IMR-90 (cell line): Measurements from ENCODE around the gene ASTL. TPM values are rescaled to one million over a fixed set of nuclear protein-coding genes. Genes with fewer than 3 reads are reported as not detected.

Source experiments
- ATAC-seq: fragments of 200-7000 bp; cut with Tn5 transposase; 2 replicates; pipeline ENCODE4 v1.9.1; 2020; ENCODE audit warnings: low read depth, mild to moderate bottlenecking, moderate library complexity
- BruUV-seq: library from RNA; stranded (reverse); fragments of 400-500 nt; replicated peaks from 2 replicates; lab custom pipeline; 2021; lab: Mats Ljungman, UMichigan
- CTCF ChIA-PET: fragments of 300-600 bp; formaldehyde crosslinking; extraction: SDS; loops from one replicate; lab custom pipeline; 2021; ENCODE audit warnings: antibody characterized with exemption; lab: Yijun Ruan, JAX
- POLR2A ChIA-PET: fragments of 300-600 bp; sonication (Branson Sonifier 250); formaldehyde crosslinking; loops from one replicate; lab custom pipeline; 2022; ENCODE audit warnings: antibody characterized with exemption; ENCODE audit not compliant: unreplicated experiment; lab: Charles Lee
- DNase-seq: peaks from one replicate; pipeline ENCODE4 v3.0.0; 2013
- H2AFZ ChIP-seq: replicated peaks from 2 replicates; pipeline ENCODE3; 2013; ENCODE audit warnings: low read length, mild to moderate bottlenecking; ENCODE audit not compliant: poor library complexity
- H2AK5ac ChIP-seq: 2 replicates; pipeline ENCODE4 v1.6.1; 2013; ENCODE audit warnings: low read depth, low read length, inconsistent platforms
- H2AK9ac ChIP-seq: replicated peaks from 2 replicates; pipeline ENCODE3; 2013; ENCODE audit warnings: mild to moderate bottlenecking, low read depth, low read length, moderate library complexity; ENCODE audit not compliant: poor library complexity
- H2BK120ac ChIP-seq: 2 replicates; pipeline ENCODE4 v1.6.1; 2013; ENCODE audit warnings: low read depth, low read length, inconsistent platforms
- H2BK15ac ChIP-seq: 3 replicates; pipeline ENCODE4 v1.6.1; 2013; ENCODE audit warnings: low read depth, low read length, inconsistent platforms
- H2BK20ac ChIP-seq: 2 replicates; pipeline ENCODE4 v1.6.1; 2013; ENCODE audit warnings: low read depth, mild to moderate bottlenecking, inconsistent platforms, low read length, moderate library complexity
- H2BK5ac ChIP-seq: 2 replicates; pipeline ENCODE4 v1.6.1; 2013; ENCODE audit warnings: mild to moderate bottlenecking, low read depth, low read length, inconsistent platforms; ENCODE audit not compliant: poor library complexity, severe bottlenecking
- H3K14ac ChIP-seq: replicated peaks from 2 replicates; pipeline ENCODE4 v1.6.1; 2013; ENCODE audit warnings: low read depth, low read length, inconsistent platforms
- H3K18ac ChIP-seq: 2 replicates; pipeline ENCODE4 v1.6.1; 2013; ENCODE audit warnings: low read depth, low read length, control low read depth
- H3K23ac ChIP-seq: 2 replicates; pipeline ENCODE4 v1.6.1; 2013; ENCODE audit warnings: low read depth, low read length, inconsistent platforms
- H3K27ac ChIP-seq: 2 replicates; pipeline ENCODE4 v1.5.1; 2013; ENCODE audit warnings: mild to moderate bottlenecking, control low read depth, low read length; ENCODE audit not compliant: insufficient read depth
- H3K27me3 ChIP-seq: 2 replicates; pipeline ENCODE4 v1.6.1; 2013; ENCODE audit warnings: low read length; ENCODE audit not compliant: control insufficient read depth, insufficient read depth
- H3K36me3 ChIP-seq: 2 replicates; pipeline ENCODE4 v1.6.1; 2013; ENCODE audit warnings: low read length, mixed read lengths; ENCODE audit not compliant: control insufficient read depth, insufficient read depth
- H3K4ac ChIP-seq: 2 replicates; pipeline ENCODE4 v1.6.1; 2013; ENCODE audit warnings: low read depth, low read length, inconsistent platforms
- H3K4me1 ChIP-seq: 2 replicates; pipeline ENCODE4 v1.6.1; 2013; ENCODE audit warnings: low read length, mixed read lengths; ENCODE audit not compliant: control insufficient read depth, insufficient read depth
- H3K4me2 ChIP-seq: 2 replicates; pipeline ENCODE4 v1.6.1; 2013; ENCODE audit warnings: low read depth, mild to moderate bottlenecking, control low read depth, low read length, moderate library complexity
- H3K4me3 ChIP-seq: 2 replicates; pipeline ENCODE4 v1.5.1; 2013; ENCODE audit warnings: low read depth, mild to moderate bottlenecking, control low read depth, low read length, moderate library complexity; ENCODE audit not compliant: insufficient read depth
- H3K56ac ChIP-seq: 2 replicates; pipeline ENCODE4 v1.6.1; 2013; ENCODE audit warnings: low read length, inconsistent platforms; ENCODE audit not compliant: insufficient read depth; ENCODE audit errors: extremely low read depth
- H3K79me1 ChIP-seq, 2 experiments: 2 replicates each; pipeline ENCODE4 v1.6.1; 2013; ENCODE audit warnings: low read length in 2 of 2, inconsistent platforms in 1 of 2, low read depth in 1 of 2
- H3K9ac ChIP-seq: 2 replicates; pipeline ENCODE4 v1.6.1; 2013; ENCODE audit warnings: low read depth, low read length, control low read depth
- H3K9me1 ChIP-seq: 2 replicates; pipeline ENCODE4 v1.6.1; 2013; ENCODE audit warnings: low read length, inconsistent platforms; ENCODE audit not compliant: insufficient read depth
- H3K9me3 ChIP-seq: 2 replicates; pipeline ENCODE4 v1.6.1; 2013; ENCODE audit warnings: low read length; ENCODE audit not compliant: control insufficient read depth, insufficient read depth
- H4K20me1 ChIP-seq: 2 replicates; pipeline ENCODE4 v1.6.1; 2013; ENCODE audit warnings: low read length, inconsistent platforms; ENCODE audit not compliant: insufficient read depth
- H4K5ac ChIP-seq: 2 replicates; pipeline ENCODE4 v1.6.1; 2013; ENCODE audit warnings: mild to moderate bottlenecking, low read depth, low read length, control low read depth
- H4K8ac ChIP-seq, 2 experiments: 2 replicates each; pipeline ENCODE4 v1.6.1; 2013; ENCODE audit warnings: low read depth in 2 of 2, low read length in 2 of 2, control low read depth in 1 of 2, inconsistent platforms in 1 of 2
- H4K91ac ChIP-seq: 2 replicates; pipeline ENCODE4 v1.6.1; 2013; ENCODE audit warnings: low read depth, low read length, inconsistent platforms; ENCODE audit not compliant: insufficient read depth
- BHLHE40 ChIP-seq: fragments of 150-350 bp; IDR thresholded peaks from 2 replicates; pipeline ENCODE4 v1.6.1; 2016; ENCODE audit warnings: mild to moderate bottlenecking, low read depth, low read length
- CHD1 ChIP-seq: IDR thresholded peaks from 2 replicates; pipeline ENCODE4 v1.6.1; 2012; ENCODE audit warnings: low read depth, low read length, improper control_type of control experiment
- ELK1 ChIP-seq: fragments of 150-350 bp; IDR thresholded peaks from 2 replicates; pipeline ENCODE4 v1.6.1; 2016; ENCODE audit warnings: low read depth, mild to moderate bottlenecking, low read length, moderate library complexity, borderline replicate concordance
- FOS ChIP-seq: fragments of 150-350 bp; IDR thresholded peaks from 2 replicates; pipeline ENCODE4 v1.6.1; 2016; ENCODE audit warnings: low read depth, low read length
- MAZ ChIP-seq: IDR thresholded peaks from 2 replicates; pipeline ENCODE4 v1.6.1; 2012; ENCODE audit warnings: low read depth, mild to moderate bottlenecking, low read length, improper control_type of control experiment, moderate library complexity, borderline replicate concordance
- MXI1 ChIP-seq: IDR thresholded peaks from 2 replicates; pipeline ENCODE4 v1.6.1; 2012; ENCODE audit warnings: low read depth, mild to moderate bottlenecking, low read length, moderate library complexity, borderline replicate concordance
- NFE2L2 ChIP-seq: fragments of 150-350 bp; IDR thresholded peaks from 2 replicates; pipeline ENCODE4 v1.6.1; 2016; ENCODE audit warnings: low read depth, mild to moderate bottlenecking, low read length
- RFX5 ChIP-seq: IDR thresholded peaks from 2 replicates; pipeline ENCODE4 v1.8.0; 2012; ENCODE audit warnings: low read depth, mild to moderate bottlenecking, low read length, moderate library complexity
- SMC3 ChIP-seq: fragments of 150-350 bp; IDR thresholded peaks from 2 replicates; pipeline ENCODE4 v1.6.1; 2016; ENCODE audit warnings: low read depth, mild to moderate bottlenecking, antibody characterized with exemption, low read length, moderate library complexity
- USF2 ChIP-seq: fragments of 150-350 bp; IDR thresholded peaks from 2 replicates; pipeline ENCODE4 v1.6.1; 2017; ENCODE audit warnings: mild to moderate bottlenecking, antibody characterized with exemption, low read length, low read depth
- WGBS, 2 experiments: methylation state at CpG; one replicate each; pipeline versions ENCODE4 v1.1.5 to v1.1.7; 2013; ENCODE audit warnings: missing lambda C conversion rate in 2 of 2; ENCODE audit not compliant: insufficient read length in 1 of 2; ENCODE audit errors: extremely low coverage in 2 of 2; 5-methylcytosine and 5-hydroxymethylcytosine counted together
- dilution Hi-C: fragments of 300-500 bp; cut with HindIII; formaldehyde crosslinking; loops from one replicate; pipeline ENCODE4 v1.14.3; 2018; ENCODE audit warnings: low sequenced_read_pairs; ENCODE audit not compliant: unreplicated experiment
- in situ Hi-C: fragments of 300-500 bp; cut with MboI; formaldehyde crosslinking; loops from 3 replicates; pipeline ENCODE4 v1.14.3; 2019; ENCODE audit warnings: low sequenced_read_pairs, inconsistent platforms, mixed read lengths
- intact Hi-C: fragments of 100-400 bp; cut with micrococcal nuclease; formaldehyde crosslinking; loops from 2 replicates; pipeline ENCODE4 v1.10.0; 2022
- polyA plus RNA-seq, 3 experiments: library from polyadenylated mRNA; depleted of rRNA; stranded (reverse); fragments of >200 nt; gene quantifications; 2 replicates each; pipeline ENCODE4 v1.2.3, GENCODE V29; 2012; ENCODE audit warnings: low replicate concordance in 1 of 3
- total RNA-seq: library from RNA; depleted of rRNA; stranded (reverse); fragments of >200 nt; gene quantifications from 2 replicates; pipeline ENCODE4 v1.2.3, GENCODE V29; 2012

ASTL gene
- total and polyA plus RNA-seq, 2 of the 4 experiments (the other 2 are of a cell fraction) = not detected

GRCh38 chr2:96100893-96101304 is 37.4 kb downstream of the ASTL start:
- in situ Hi-C loops = loop anchor here (25.0 kb wide), 1 partner anchor 89 kb away; no protein-coding TSS in a partner anchor
- WGBS, 2 experiments = 43% methylated on average over 1 of the region's 3 CpGs; no CpG with 5 or more reads in 1 of the 2 experiments

More at GRCh38 chr2:96100893-96101304, 37.4 kb downstream of the ASTL start:
- no peak for ATAC-seq
- no peak overlapping the region for H4K8ac ChIP-seq
- TF ChIP-seq RFX5 (no peak), CHD1 (no peak), BHLHE40 (no peak), ELK1 (no peak), USF2 (no peak), MXI1 (no peak), SMC3 (no peak), FOS (no peak), NFE2L2 (no peak), MAZ (no peak)
- H3K14ac ChIP-seq = no peak overlapping the region
- no peak overlapping the region for H4K91ac ChIP-seq
- H3K36me3 ChIP-seq = no peaks in the 10 kb centered on the region
- H2BK5ac ChIP-seq = no peak overlapping the region
- ChIA-PET POLR2A (no interaction called here), CTCF (no interaction called here)
- BruUV-seq = no TSS peak
- no peak for DNase-seq
- no peak overlapping the region for H3K23ac ChIP-seq
- peaks cover 13% of the 10 kb centered on the region for H3K9me3 ChIP-seq
- no peak overlapping the region for H2AK5ac ChIP-seq
- H3K79me1 ChIP-seq = no peaks in the 10 kb centered on the region
- no peak overlapping the region for H3K56ac ChIP-seq
- intact Hi-C loops = no loop called here
- H3K4ac ChIP-seq = no peak overlapping the region
- no peak overlapping the region for H2BK20ac ChIP-seq
- H3K27me3 ChIP-seq = peaks cover 16% of the 10 kb centered on the region
- no peak overlapping the region for H3K9ac ChIP-seq
- no peak overlapping the region for H3K4me2 ChIP-seq
- no peak overlapping the region for H2AFZ ChIP-seq
- H3K18ac ChIP-seq = no peak overlapping the region
- no peak overlapping the region for H3K27ac ChIP-seq
- dilution Hi-C loops = no loop called here
- no peaks in the 10 kb centered on the region for H3K9me1 ChIP-seq
- H4K20me1 ChIP-seq = no peaks in the 10 kb centered on the region
- no peak overlapping the region for H3K4me3 ChIP-seq
- no peak overlapping the region for H2BK120ac ChIP-seq
- H3K4me1 ChIP-seq = peaks cover 2% of the 10 kb centered on the region; the same call in 1 of the 2 replicates
- H2BK15ac ChIP-seq = no peak overlapping the region
- H2AK9ac ChIP-seq = no peak overlapping the region
- H4K5ac ChIP-seq = no peak overlapping the region
